ENCODE results near the gene CSHL1. TPM values are rescaled to one million over a fixed set of nuclear protein-coding genes. Genes with fewer than 3 reads are reported as not detected.
"Not testable (repeated sequence)": the region's sequence is repeated elsewhere in the genome, so short reads cannot be mapped to it uniquely, and the experiment has no call there.

The CSHL1 gene
- total and polyA plus RNA-seq, 5 donors from 2014 or later = not detected

DNA sequence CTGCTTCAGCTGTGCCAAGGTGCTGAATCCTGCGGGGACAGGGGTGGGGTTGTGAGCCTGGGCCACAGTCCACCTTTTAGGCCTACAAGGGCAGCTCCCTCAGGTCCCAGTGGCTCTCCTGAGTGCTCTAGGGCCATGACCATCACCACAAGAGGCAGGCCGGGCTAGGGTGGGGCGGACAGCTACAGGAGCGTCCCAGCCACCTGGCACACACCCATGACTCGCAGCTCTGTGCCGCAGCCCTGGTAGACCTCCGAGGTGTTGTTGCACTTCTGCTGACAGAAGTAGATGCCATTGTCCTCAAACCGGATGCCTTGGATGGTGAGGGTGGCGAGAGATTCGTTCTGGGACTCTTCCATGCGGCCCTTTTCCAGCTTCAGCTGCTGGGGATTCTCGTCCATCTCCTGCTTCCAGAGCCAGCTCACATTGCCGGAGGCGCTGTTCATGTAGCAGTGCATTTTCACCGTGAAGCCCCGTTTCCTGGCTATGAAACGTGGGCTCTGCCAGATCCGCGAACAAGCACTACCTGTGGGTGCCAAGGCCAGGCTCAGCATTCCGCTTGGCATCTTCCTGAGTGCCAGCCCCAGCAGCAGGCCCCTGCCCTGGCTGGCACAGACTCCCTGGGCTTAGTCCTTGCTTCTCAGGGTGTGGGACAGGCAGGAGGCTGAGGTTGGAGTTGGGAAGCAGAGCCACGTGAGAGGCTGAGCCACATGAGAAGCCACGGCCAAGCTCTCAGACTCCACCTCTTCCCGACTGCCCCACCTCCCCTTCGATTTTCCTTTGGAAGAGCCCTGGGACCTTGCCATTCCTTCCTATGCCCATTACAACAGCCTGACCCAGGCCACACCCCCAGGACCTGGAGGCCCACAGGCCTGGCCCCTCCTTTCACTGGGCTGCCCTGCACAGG, 19.1 kb upstream of the CSHL1 start:
- DNase-seq = no peak
- H3K36me3 ChIP-seq (ENCODE audit: control insufficient read depth, insufficient read depth, low read length) = peaks cover 13% of the 10 kb centered on the region
- H3K9me3 Mint-ChIP-seq = no peaks in the 10 kb centered on the region
- H3K4me1 ChIP-seq (ENCODE audit: control insufficient read depth, insufficient read depth, low read length, poor library complexity, severe bottlenecking) = peaks cover 26% of the 10 kb centered on the region
- no peaks in the 10 kb centered on the region for H3K36me3 Mint-ChIP-seq
- H3K27ac ChIP-seq (ENCODE audit: insufficient read depth, low read length, poor library complexity, severe bottlenecking) = peak overlapping the region; percentile 62
- H3K4me3 ChIP-seq (ENCODE audit: low read depth, low read length) = peak overlapping the region; percentile 41
- H3K27ac Mint-ChIP-seq = peak overlapping the region; percentile 82 to 94 (median 92)
- H3K27me3 ChIP-seq (ENCODE audit: control insufficient read depth, insufficient read depth, low read length) = no peaks in the 10 kb centered on the region
- H3K27me3 Mint-ChIP-seq = no peaks in the 10 kb centered on the region
- no peak for ATAC-seq (ENCODE audit: low read depth in 2 of 2)
- H3K4me1 Mint-ChIP-seq = peaks cover 0 to 30% (median 19%) of the 10 kb centered on the region in 4 donors
- no peaks in the 10 kb centered on the region for H3K9me3 ChIP-seq (ENCODE audit: control insufficient read depth in 2 of 2, low read length in 2 of 2)
- peak overlapping the region; percentile 92 to 98 (median 93) for H3K4me3 Mint-ChIP-seq

DNA sequence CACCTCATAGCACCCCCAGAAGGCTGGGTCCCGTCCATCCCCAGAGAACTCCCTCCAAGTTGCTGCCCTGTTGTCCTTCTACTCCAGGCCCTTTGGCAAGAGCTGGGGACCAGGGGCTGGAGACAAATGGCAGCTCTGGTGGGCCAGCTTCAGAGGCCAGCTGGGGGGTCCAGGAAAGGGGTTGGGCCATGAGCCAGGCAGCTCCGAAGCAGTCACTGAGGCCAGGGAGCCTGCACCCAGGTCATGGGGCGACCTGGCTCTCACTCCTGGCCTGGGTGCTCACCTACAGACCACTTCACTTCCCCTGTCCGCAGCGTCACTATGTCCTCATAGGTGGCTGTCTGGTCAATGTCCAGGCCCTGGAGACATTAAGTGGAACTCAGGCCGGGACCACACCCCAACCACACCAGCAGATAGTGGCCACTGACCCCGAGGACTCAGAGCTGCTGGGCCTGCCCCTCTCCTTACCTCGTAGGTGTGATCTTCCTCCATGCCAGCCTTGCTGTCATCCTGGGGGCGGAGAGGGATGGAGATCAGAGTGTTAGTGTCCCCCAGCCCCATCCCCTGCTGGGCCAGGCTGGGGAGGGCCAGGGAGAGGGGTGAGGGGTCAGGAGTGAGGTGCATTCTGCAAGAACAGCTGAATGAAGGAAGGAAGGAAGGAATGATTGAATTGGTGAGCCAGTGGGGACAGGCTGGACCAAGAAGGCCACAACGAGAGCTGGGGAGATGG, 18.1 kb upstream of the CSHL1 start:
- H3K9me3 Mint-ChIP-seq = no peaks in the 10 kb centered on the region
- no peaks in the 10 kb centered on the region for H3K36me3 Mint-ChIP-seq
- ATAC-seq (ENCODE audit: low read depth in 2 of 2) = no peak
- Histone ChIP-seq H3K4me3 (ENCODE audit: low read depth, low read length) (no peak overlapping the region), H3K27ac (ENCODE audit: insufficient read depth, low read length, poor library complexity, severe bottlenecking) (no peak overlapping the region), H3K36me3 (ENCODE audit: control insufficient read depth, insufficient read depth, low read length) (peaks cover 13% of the 10 kb centered on the region), H3K4me1 (ENCODE audit: control insufficient read depth, insufficient read depth, low read length, poor library complexity, severe bottlenecking) (peaks cover 26% of the 10 kb centered on the region), H3K27me3 (ENCODE audit: control insufficient read depth, insufficient read depth, low read length) (no peaks in the 10 kb centered on the region), H3K9me3 (ENCODE audit: control insufficient read depth in 2 of 2, low read length in 2 of 2) (no peaks in the 10 kb centered on the region)
- H3K27me3 Mint-ChIP-seq = no peaks in the 10 kb centered on the region
- no peak for DNase-seq
- peak overlapping the region in 2 of 4 donors; percentile 48 to 54 for H3K4me3 Mint-ChIP-seq
- H3K4me1 Mint-ChIP-seq = peaks cover 0 to 30% (median 19%) of the 10 kb centered on the region in 4 donors
- peak overlapping the region in 1 of 3 donors; percentile 71 for H3K27ac Mint-ChIP-seq

DNA sequence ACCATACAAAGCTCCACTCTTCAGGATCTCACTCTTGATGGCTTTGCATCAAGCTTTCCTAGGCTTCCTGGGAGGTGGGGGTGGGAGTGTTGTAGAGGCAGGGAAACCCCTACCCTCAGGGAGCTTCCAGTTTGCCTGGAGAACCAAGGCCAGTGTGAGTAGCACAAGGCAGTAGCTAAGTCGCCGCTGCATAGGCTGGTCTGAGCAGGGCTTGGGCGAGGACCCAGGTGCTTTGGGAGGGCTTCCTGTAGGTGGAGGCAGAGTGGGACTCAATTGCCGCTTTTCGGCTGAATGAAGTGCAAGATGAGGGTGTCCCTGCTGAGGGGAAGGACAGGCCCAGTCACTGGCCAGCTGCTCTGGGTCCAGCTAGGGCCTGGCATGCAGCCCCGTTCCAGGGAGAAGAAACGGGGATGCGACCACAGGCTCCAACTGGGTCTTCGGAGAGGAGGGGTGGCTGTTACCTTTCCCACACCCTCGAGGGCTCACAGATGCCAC, 17.2 kb upstream of the CSHL1 start:
- peaks cover 26% of the 10 kb centered on the region for H3K4me1 ChIP-seq (ENCODE audit: control insufficient read depth, insufficient read depth, low read length, poor library complexity, severe bottlenecking)

DNA sequence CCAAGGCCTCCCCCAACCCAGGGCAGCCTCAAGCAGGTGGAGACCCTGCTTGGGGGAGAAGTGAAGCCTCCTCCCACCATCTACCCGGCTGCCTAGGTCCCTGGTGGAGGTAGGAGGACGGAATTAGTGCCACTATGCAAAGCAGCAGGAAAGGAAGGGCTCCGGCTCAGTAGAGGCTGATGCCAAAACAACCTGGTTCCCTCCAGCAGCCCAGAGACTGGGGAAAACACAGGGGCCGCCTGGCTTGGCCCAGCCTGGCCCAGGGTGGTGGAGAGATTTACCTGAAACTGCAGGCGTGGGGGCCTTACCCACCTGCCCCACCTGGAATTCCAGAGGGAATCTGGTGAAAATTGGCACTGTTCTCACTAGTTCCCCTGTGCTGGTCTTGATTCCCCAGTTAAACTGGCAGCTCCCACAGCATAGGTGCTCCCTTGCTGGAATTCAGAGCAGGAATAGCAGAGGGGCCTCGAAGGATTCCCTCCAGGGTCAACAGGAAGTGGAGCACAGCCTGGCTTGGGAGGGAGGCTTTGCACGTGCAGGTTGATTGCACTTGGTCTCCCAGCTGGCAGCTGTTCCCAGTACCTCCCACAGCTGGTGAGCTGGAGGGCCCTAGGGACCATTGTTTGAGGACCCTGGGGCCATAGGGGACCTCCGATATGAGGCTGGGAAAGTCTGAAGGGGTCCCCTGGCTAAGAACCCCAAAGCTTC, 16.6 kb upstream of the CSHL1 start:
- no peaks in the 10 kb centered on the region for H3K36me3 Mint-ChIP-seq
- H3K4me1 Mint-ChIP-seq = peaks cover 0 to 25% (median 16%) of the 10 kb centered on the region in 4 donors
- peak overlapping the region in 2 of 4 donors; percentile 4 to 44 for H3K4me3 Mint-ChIP-seq
- Histone ChIP-seq H3K9me3 (ENCODE audit: control insufficient read depth in 2 of 2, low read length in 2 of 2) (no peaks in the 10 kb centered on the region), H3K27ac (ENCODE audit: insufficient read depth, low read length, poor library complexity, severe bottlenecking) (no peak overlapping the region), H3K4me1 (ENCODE audit: control insufficient read depth, insufficient read depth, low read length, poor library complexity, severe bottlenecking) (peaks cover 24% of the 10 kb centered on the region), H3K4me3 (ENCODE audit: low read depth, low read length) (no peak overlapping the region), H3K36me3 (ENCODE audit: control insufficient read depth, insufficient read depth, low read length) (peaks cover 13% of the 10 kb centered on the region), H3K27me3 (ENCODE audit: control insufficient read depth, insufficient read depth, low read length) (no peaks in the 10 kb centered on the region)
- ATAC-seq (ENCODE audit: low read depth in 2 of 2) = no peak
- H3K9me3 Mint-ChIP-seq = no peaks in the 10 kb centered on the region
- no peaks in the 10 kb centered on the region for H3K27me3 Mint-ChIP-seq
- H3K27ac Mint-ChIP-seq = no peak overlapping the region
- DNase-seq = no peak

More for the DNA sequence above, 17.2 kb upstream of the CSHL1 start:
- Histone ChIP-seq H3K9me3 (ENCODE audit: control insufficient read depth in 2 of 2, low read length in 2 of 2) (no peaks in the 10 kb centered on the region), H3K27ac (ENCODE audit: insufficient read depth, low read length, poor library complexity, severe bottlenecking) (no peak overlapping the region), H3K27me3 (ENCODE audit: control insufficient read depth, insufficient read depth, low read length) (no peaks in the 10 kb centered on the region), H3K4me3 (ENCODE audit: low read depth, low read length) (no peak overlapping the region), H3K36me3 (ENCODE audit: control insufficient read depth, insufficient read depth, low read length) (peaks cover 13% of the 10 kb centered on the region)
- ATAC-seq (ENCODE audit: low read depth in 2 of 2) (no peak), DNase-seq (no peak)
- Mint-ChIP-seq H3K9me3 (no peaks in the 10 kb centered on the region), H3K4me3 (peak overlapping the region in 1 of 4 donors; percentile 71), H3K36me3 (no peaks in the 10 kb centered on the region), H3K27me3 (no peaks in the 10 kb centered on the region), H3K4me1 (peaks cover 0 to 29% (median 19%) of the 10 kb centered on the region in 4 donors), H3K27ac (no peak overlapping the region)

DNA sequence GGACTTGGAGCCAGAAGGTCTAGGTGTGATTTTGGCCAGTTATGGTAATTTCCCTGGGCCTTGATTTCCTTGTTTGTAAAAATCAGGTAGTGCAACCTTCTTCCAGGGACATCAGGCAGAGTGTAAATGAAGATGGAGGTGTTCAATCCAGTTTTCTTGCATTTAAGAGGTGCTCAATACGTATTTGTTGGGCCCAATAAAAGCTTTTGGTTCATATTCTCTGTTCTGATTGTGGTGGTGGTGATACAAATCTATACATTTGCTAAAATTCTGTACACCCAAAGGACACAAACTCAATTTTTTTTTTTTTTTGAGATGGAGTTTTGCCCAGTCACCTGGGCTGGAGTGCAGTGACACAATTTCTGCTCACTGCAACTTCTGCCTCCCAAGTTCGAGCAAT, 15.1 kb upstream of the CSHL1 start:
- H3K36me3 Mint-ChIP-seq = no peaks in the 10 kb centered on the region
- Histone ChIP-seq H3K27me3 (ENCODE audit: control insufficient read depth, insufficient read depth, low read length) (no peaks in the 10 kb centered on the region), H3K4me3 (ENCODE audit: low read depth, low read length) (no peak overlapping the region), H3K4me1 (ENCODE audit: control insufficient read depth, insufficient read depth, low read length, poor library complexity, severe bottlenecking) (peaks cover 11% of the 10 kb centered on the region), H3K9me3 (ENCODE audit: control insufficient read depth in 2 of 2, low read length in 2 of 2) (no peaks in the 10 kb centered on the region), H3K27ac (ENCODE audit: insufficient read depth, low read length, poor library complexity, severe bottlenecking) (no peak overlapping the region), H3K36me3 (ENCODE audit: control insufficient read depth, insufficient read depth, low read length) (peaks cover 13% of the 10 kb centered on the region)
- H3K27ac Mint-ChIP-seq = no peak overlapping the region
- H3K27me3 Mint-ChIP-seq = no peaks in the 10 kb centered on the region
- H3K9me3 Mint-ChIP-seq = no peaks in the 10 kb centered on the region
- ATAC-seq (ENCODE audit: low read depth in 2 of 2) (no peak), DNase-seq (no peak)
- H3K4me1 Mint-ChIP-seq = peaks cover 0 to 15% (median 8%) of the 10 kb centered on the region in 4 donors
- H3K4me3 Mint-ChIP-seq = no peak overlapping the region

DNA sequence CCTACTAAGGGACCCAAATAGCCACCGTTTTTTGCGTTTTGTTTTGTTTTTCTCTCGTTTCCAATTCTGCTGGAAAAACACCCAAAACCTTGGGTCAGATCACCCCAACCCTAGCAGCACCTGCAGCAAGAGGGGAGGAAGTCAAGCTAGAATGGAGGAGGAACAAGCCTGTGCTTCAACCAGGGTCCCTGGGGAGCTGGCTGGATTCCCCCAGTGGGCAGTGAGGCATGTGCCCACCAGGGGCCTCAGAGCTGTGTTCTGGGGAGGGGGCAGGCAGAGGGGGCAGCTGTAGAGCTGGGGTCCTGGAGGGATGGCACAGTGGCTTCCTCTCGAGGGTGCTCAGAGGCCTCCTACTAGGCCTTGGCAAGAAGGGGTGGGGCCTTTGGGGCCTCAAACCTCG, 14.6 kb upstream of the CSHL1 start:
- no peaks in the 10 kb centered on the region for H3K9me3 Mint-ChIP-seq
- no peak overlapping the region for H3K4me3 Mint-ChIP-seq
- Histone ChIP-seq H3K36me3 (ENCODE audit: control insufficient read depth, insufficient read depth, low read length) (peaks cover 13% of the 10 kb centered on the region), H3K4me3 (ENCODE audit: low read depth, low read length) (no peak overlapping the region), H3K9me3 (ENCODE audit: control insufficient read depth in 2 of 2, low read length in 2 of 2) (no peaks in the 10 kb centered on the region), H3K27me3 (ENCODE audit: control insufficient read depth, insufficient read depth, low read length) (no peaks in the 10 kb centered on the region), H3K4me1 (ENCODE audit: control insufficient read depth, insufficient read depth, low read length, poor library complexity, severe bottlenecking) (peaks cover 5% of the 10 kb centered on the region), H3K27ac (ENCODE audit: insufficient read depth, low read length, poor library complexity, severe bottlenecking) (no peak overlapping the region)
- ATAC-seq (ENCODE audit: low read depth in 2 of 2) = peak; percentile 26 to 37
- peaks cover 0 to 9% (median 3%) of the 10 kb centered on the region in 4 donors for H3K4me1 Mint-ChIP-seq
- H3K27me3 Mint-ChIP-seq = no peaks in the 10 kb centered on the region
- H3K36me3 Mint-ChIP-seq = no peaks in the 10 kb centered on the region
- H3K27ac Mint-ChIP-seq = no peak overlapping the region
- DNase-seq = no peak

DNA sequence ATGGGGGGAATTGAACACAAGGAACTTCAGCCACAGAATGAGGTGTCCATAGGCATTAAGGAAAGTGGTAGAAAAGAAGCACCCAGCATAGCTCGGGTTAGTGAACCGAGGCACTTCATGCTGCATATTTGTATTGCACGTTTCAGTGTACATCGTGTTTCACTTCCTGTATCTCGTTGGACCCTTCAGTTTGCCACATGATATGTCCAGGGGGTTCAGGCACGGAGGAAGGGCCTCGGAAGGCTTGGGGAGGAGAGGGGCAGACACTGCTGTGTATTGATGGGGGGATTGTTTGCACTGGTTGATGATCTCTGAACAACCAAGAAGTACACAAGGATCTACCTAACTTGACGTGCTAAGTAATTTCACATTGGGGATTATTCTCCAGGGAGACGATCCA, 11.3 kb upstream of the CSHL1 start:
- not testable (repeated sequence) for H3K36me3 Mint-ChIP-seq; H3K36me3 ChIP-seq (ENCODE audit: control insufficient read depth, insufficient read depth, low read length); ATAC-seq (ENCODE audit: low read depth in 2 of 2); H3K4me3 ChIP-seq (ENCODE audit: low read depth, low read length); DNase-seq; H3K27me3 Mint-ChIP-seq; H3K9me3 Mint-ChIP-seq; H3K27ac ChIP-seq (ENCODE audit: insufficient read depth, low read length, poor library complexity, severe bottlenecking); H3K27me3 ChIP-seq (ENCODE audit: control insufficient read depth, insufficient read depth, low read length); H3K9me3 ChIP-seq (ENCODE audit: control insufficient read depth in 2 of 2, low read length in 2 of 2); H3K4me3 Mint-ChIP-seq; H3K4me1 ChIP-seq (ENCODE audit: control insufficient read depth, insufficient read depth, low read length, poor library complexity, severe bottlenecking)
- peak overlapping the region in 1 of 3 donors; percentile 14 for H3K27ac Mint-ChIP-seq
- H3K4me1 Mint-ChIP-seq = peaks cover 0 to 18% (median 6%) of the 10 kb centered on the region in 4 donors

Measured in CD4-positive, CD25-positive, alpha-beta regulatory T cell (primary cell).